Measurements from ENCODE around the gene SIPA1L3. TPM values are rescaled to one million over a fixed set of nuclear protein-coding genes. Genes with fewer than 3 reads are reported as not detected.

Gene SIPA1L3
- total and polyA plus RNA-seq, 8 donors = 19.7 to 44.8 (median 25.8) TPM

- intact Hi-C loops (cut with DNase I) = no loop called here
- WGBS, 2 donors = 89 to 90% methylated on average over 8 of the region's 8 CpGs
- H3K27me3 ChIP-seq = no peaks in the 10 kb centered on the region
- no peaks in the 10 kb centered on the region for H3K36me3 ChIP-seq
- TF ChIP-seq CTCF (IDR thresholded peaks at IDR 0.05) = no peak
- FAIRE-seq (no peak), ATAC-seq (peak in 1 of 4 donors; percentile 23), DNase-seq (peak in 1 of 6 donors; percentile 27)
- peaks cover 0 to 13% (median 6%) of the 10 kb centered on the region in 3 donors for H3K4me1 ChIP-seq
- H3K4me3 ChIP-seq = no peak overlapping the region
- H3K9me3 ChIP-seq = no peaks in the 10 kb centered on the region
- no peak overlapping the region for H3K27ac ChIP-seq
Observed at GRCh38 chr19:37966211-37966661, 59.2 kb downstream of the SIPA1L3 start.

- peak in 2 of 4 donors; percentile 31 to 46 for ATAC-seq
- Histone ChIP-seq H3K9me3 (no peaks in the 10 kb centered on the region), H3K36me3 (no peaks in the 10 kb centered on the region), H3K4me3 (no peak overlapping the region), H3K27ac (no peak overlapping the region), H3K4me1 (peaks cover 0 to 13% (median 6%) of the 10 kb centered on the region in 3 donors), H3K27me3 (no peaks in the 10 kb centered on the region)
- no peak for FAIRE-seq
- peak in 1 of 6 donors; percentile 30 for DNase-seq
- 61 to 66% methylated on average over 12 of the region's 12 CpGs for WGBS, 2 donors
- intact Hi-C loops (cut with DNase I) = no loop called here
- TF ChIP-seq CTCF (IDR thresholded peaks at IDR 0.05) = no peak
Observed at GRCh38 chr19:37966662-37967231, 59.7 kb downstream of the SIPA1L3 start.

- Histone ChIP-seq H3K4me1 (no peaks in the 10 kb centered on the region), H3K4me3 (no peak overlapping the region), H3K9me3 (no peaks in the 10 kb centered on the region), H3K27me3 (no peaks in the 10 kb centered on the region), H3K36me3 (no peaks in the 10 kb centered on the region), H3K27ac (no peak overlapping the region)
- FAIRE-seq (no peak), ATAC-seq (no peak), DNase-seq (no peak)
- WGBS, 2 donors = 50 to 73% methylated on average over 5 of the region's 5 CpGs
- no peak for TF ChIP-seq CTCF (IDR thresholded peaks at IDR 0.05)
- intact Hi-C loops (cut with DNase I) = no loop called here
Observed at GRCh38 chr19:37969695-37970094, 62.7 kb downstream of the SIPA1L3 start.

GRCh38 chr19:37970699-37971098, 63.7 kb downstream of the SIPA1L3 start:
- intact Hi-C loops (cut with DNase I) = no loop called here
- Histone ChIP-seq H3K27me3 (no peaks in the 10 kb centered on the region), H3K36me3 (no peaks in the 10 kb centered on the region), H3K27ac (no peak overlapping the region), H3K4me3 (no peak overlapping the region), H3K9me3 (no peaks in the 10 kb centered on the region), H3K4me1 (no peaks in the 10 kb centered on the region)
- DNase-seq (peak in 1 of 6 donors; percentile 2), ATAC-seq (no peak), FAIRE-seq (no peak)
- WGBS, 2 donors = 97 to 100% methylated on average over 4 of the region's 4 CpGs
- TF ChIP-seq CTCF (IDR thresholded peaks at IDR 0.05) = no peak

GRCh38 chr19:37972803-37973202, 65.8 kb downstream of the SIPA1L3 start:
- peak in 1 of 6 donors; percentile 1 for DNase-seq
- FAIRE-seq = no peak

More at GRCh38 chr19:37972803-37973202, 65.8 kb downstream of the SIPA1L3 start:
- no peak for ATAC-seq
- TF ChIP-seq CTCF (IDR thresholded peaks at IDR 0.05) = no peak
- no peak overlapping the region for H3K27ac ChIP-seq
- 97% methylated on average over 3 of the region's 3 CpGs for WGBS, 2 donors
- intact Hi-C loops (cut with DNase I) = no loop called here
- H3K4me1 ChIP-seq = no peaks in the 10 kb centered on the region
- no peaks in the 10 kb centered on the region for H3K27me3 ChIP-seq
- H3K9me3 ChIP-seq = no peaks in the 10 kb centered on the region
- H3K4me3 ChIP-seq = no peak overlapping the region
- H3K36me3 ChIP-seq = no peaks in the 10 kb centered on the region

All from pancreas (tissue), 10 donors.